GM21367 (cell line): Measurements from ENCODE around the gene FBLN5.
A peak's percentile ranks its signal among the peaks of the same experiment; 100 is the strongest.

ENCODE experiments used
- ATAC-seq: cut with Tn5 transposase; IDR thresholded peaks from one replicate; pipeline ENCODE4 v1.9.1; 2021; ENCODE audit not compliant: unreplicated experiment

FBLN5 gene

GRCh38 chr14:91946622-91947474 lies 646 bp downstream of the FBLN5 start:
- no peak for ATAC-seq

GRCh38 chr14:91945751-91946621 lies 1.5 kb downstream of the FBLN5 start:
- no peak for ATAC-seq

GRCh38 chr14:91942946-91943345 lies 4.5 kb downstream of the FBLN5 start:
- no peak for ATAC-seq

GRCh38 chr14:91942128-91942527 lies 5.4 kb downstream of the FBLN5 start:
- ATAC-seq = no peak

- no peak for ATAC-seq
Observed at GRCh38 chr14:91940209-91940608, 7.3 kb downstream of the FBLN5 start.

- ATAC-seq = no peak
Observed at GRCh38 chr14:91935586-91935985, 11.9 kb downstream of the FBLN5 start.

GRCh38 chr14:91934554-91935285 lies 12.8 kb downstream of the FBLN5 start:
- no peak for ATAC-seq

- no peak for ATAC-seq
Observed at GRCh38 chr14:91931478-91932088, 15.9 kb downstream of the FBLN5 start.

- no peak for ATAC-seq
Observed at GRCh38 chr14:91929700-91930099, 17.8 kb downstream of the FBLN5 start.

- no peak for ATAC-seq
Observed at GRCh38 chr14:91927800-91928199, 19.7 kb downstream of the FBLN5 start.

GRCh38 chr14:91927191-91927590 lies 20.3 kb downstream of the FBLN5 start:
- no peak for ATAC-seq

GRCh38 chr14:91926131-91926890 lies 21.2 kb downstream of the FBLN5 start:
- ATAC-seq = no peak

GRCh38 chr14:91925727-91926121 lies 21.8 kb downstream of the FBLN5 start:
- ATAC-seq = no peak

GRCh38 chr14:91925001-91925726 lies 22.3 kb downstream of the FBLN5 start:
- no peak for ATAC-seq

GRCh38 chr14:91920526-91920925 lies 27.0 kb downstream of the FBLN5 start:
- ATAC-seq = no peak

- ATAC-seq = no peak
Observed at GRCh38 chr14:91919814-91920213, 27.7 kb downstream of the FBLN5 start.

- no peak for ATAC-seq
Observed at GRCh38 chr14:91918186-91918883, 29.2 kb downstream of the FBLN5 start.

- no peak for ATAC-seq
Observed at GRCh38 chr14:91912035-91912434, 35.5 kb downstream of the FBLN5 start.

- ATAC-seq = peak; percentile 68
Observed at GRCh38 chr14:91911474-91912032, 35.9 kb downstream of the FBLN5 start.
